Left colon (tissue), 2 donors: ENCODE data around the gene ITPKB. TPM values are rescaled to one million over a fixed set of nuclear protein-coding genes. Genes with fewer than 3 reads are reported as not detected.
"Not testable (repeated sequence)": the region's sequence is repeated elsewhere in the genome, so short reads cannot be mapped to it uniquely, and the experiment has no call there.

Experiments used
- ATAC-seq: fragments of 200-7000 bp; cut with Tn5 transposase; one replicate; pipeline ENCODE4 v1.9.1; 2020; ENCODE audit warnings: mild to moderate bottlenecking, moderate library complexity
- DNase-seq, 2 donors: peaks; one replicate each; pipeline ENCODE4 v3.0.0-alpha.2; 2020
- intact Hi-C, 2 donors: fragments of 100-400 bp; cut with DNase I in 1 of 2; cut with micrococcal nuclease in 1 of 2; formaldehyde crosslinking; loops; one replicate each; pipeline versions ENCODE4 v1.11.2 to v1.14.0; 2022; cut with DNase I, micrococcal nuclease
- total RNA-seq, 2 donors: library from RNA; stranded (reverse); fragmentation: NEBNext Ultra II Directional; extraction: Animal tissue kit (Norgen Biotek cat#: 25700); gene quantifications; one replicate each; pipeline ENCODE4 v1.2.1, GENCODE V29; 2021
- donor health status: DM: no; HTN: no; CAD: no.
- donor health status: DM: yes; HTN: yes; CAD: no.

Gene ITPKB
- total RNA-seq, 2 donors from 2014 or later = 9.7 to 20.9 TPM

GRCh38 chr1:226607268-226607660, 131.8 kb downstream of the ITPKB start:
- DNase-seq (peak in 1 of 2 donors; percentile 17), ATAC-seq (no peak)
- intact Hi-C loops = loop anchor here in 1 of 2 donors (5.0 kb wide), 1 partner anchor 60 kb away; the partner anchor contains the start of gene STUM

- no peak for ATAC-seq
- intact Hi-C loops = loop anchor here in 1 of 2 donors (5.0 kb wide), 1 partner anchor 59 kb away; the partner anchor contains the start of gene STUM
- DNase-seq = no peak
Measured at GRCh38 chr1:226606311-226607267, 132.5 kb downstream of the ITPKB start.

GRCh38 chr1:226605318-226605950, 133.6 kb downstream of the ITPKB start:
- DNase-seq = no peak
- intact Hi-C loops = loop anchor here in 1 of 2 donors (5.0 kb wide), 1 partner anchor 58 kb away; the partner anchor contains the start of gene STUM

GRCh38 chr1:226604560-226605317, 134.3 kb downstream of the ITPKB start:
- no peak for ATAC-seq
- no peak for DNase-seq
- intact Hi-C loops = loop anchor here in 1 of 2 donors (5.0 kb wide), 1 partner anchor 57 kb away; the partner anchor contains the start of gene STUM

More at GRCh38 chr1:226605318-226605950, 133.6 kb downstream of the ITPKB start:
- ATAC-seq = no peak

- intact Hi-C loops = no loop called here
Measured at GRCh38 chr1:226603858-226604559, 135.1 kb downstream of the ITPKB start.

GRCh38 chr1:226603022-226603857, 135.8 kb downstream of the ITPKB start:
- DNase-seq = peak in 1 of 2 donors; percentile 35
- no peak for ATAC-seq
- intact Hi-C loops = no loop called here

More at GRCh38 chr1:226603858-226604559, 135.1 kb downstream of the ITPKB start:
- DNase-seq (no peak), ATAC-seq (no peak)

GRCh38 chr1:226602186-226603021, 136.7 kb downstream of the ITPKB start:
- ATAC-seq = peak; percentile 46
- DNase-seq = peak; percentile 23 to 36
- intact Hi-C loops = no loop called here

- ATAC-seq (no peak), DNase-seq (no peak)
- intact Hi-C loops = no loop called here
Measured at GRCh38 chr1:226601456-226601855, 137.6 kb downstream of the ITPKB start.

GRCh38 chr1:226600254-226600653, 138.8 kb downstream of the ITPKB start:
- no peak for DNase-seq
- ATAC-seq = no peak
- intact Hi-C loops = no loop called here

- ATAC-seq (no peak), DNase-seq (no peak)
- intact Hi-C loops = no loop called here
Measured at GRCh38 chr1:226599636-226600238, 139.3 kb downstream of the ITPKB start.

- intact Hi-C loops, DNase-seq, ATAC-seq: not testable (repeated sequence)
Measured at GRCh38 chr1:226598955-226599354, 140.1 kb downstream of the ITPKB start.

GRCh38 chr1:226598455-226598849, 140.6 kb downstream of the ITPKB start:
- ATAC-seq (no peak), DNase-seq (no peak)
- intact Hi-C loops = no loop called here

GRCh38 chr1:226597616-226598454, 141.2 kb downstream of the ITPKB start:
- no peak for ATAC-seq
- intact Hi-C loops = no loop called here
- no peak for DNase-seq

- intact Hi-C loops = no loop called here
- ATAC-seq (no peak), DNase-seq (no peak)
Measured at GRCh38 chr1:226596531-226597165, 142.4 kb downstream of the ITPKB start.

GRCh38 chr1:226593541-226593940, 145.5 kb downstream of the ITPKB start:
- DNase-seq (no peak), ATAC-seq (no peak)
- intact Hi-C loops = no loop called here
